CD4-positive, alpha-beta memory T cell (primary cell): Measurements from ENCODE around the gene CHSY1. TPM values are rescaled to one million over a fixed set of nuclear protein-coding genes. Genes with fewer than 3 reads are reported as not detected.

Experiments used
- CTCF ChIA-PET: fragments of 350-600 bp; sonication (Branson Sonifier 250); formaldehyde crosslinking; loops from one replicate; lab custom pipeline; 2021; ENCODE audit warnings: inconsistent platforms; ENCODE audit not compliant: partially characterized antibody; lab: Charles Lee
- POLR2A ChIA-PET: fragments of 350-600 bp; sonication (Branson Sonifier 250); formaldehyde crosslinking; loops from one replicate; lab custom pipeline; 2021; ENCODE audit not compliant: partially characterized antibody; lab: Charles Lee
- DNase-seq, 5 donors: peaks; one replicate each; pipeline versions ENCODE4 v3.0.0 to v3.0.0-alpha.2; 2020 to 2022; ENCODE audit warnings: mixed read lengths in 1 of 5
- H3K27ac ChIP-seq: one replicate; pipeline ENCODE4 v1.7.0; 2013; ENCODE audit warnings: low read depth, low read length
- H3K27me3 ChIP-seq: 2 replicates; pipeline ENCODE4 v1.7.0; 2013; ENCODE audit warnings: mild to moderate bottlenecking, low read length, moderate library complexity; ENCODE audit not compliant: insufficient read depth
- H3K36me3 ChIP-seq: 2 replicates; pipeline ENCODE4 v1.7.0; 2013; ENCODE audit warnings: mild to moderate bottlenecking, low read length, moderate library complexity; ENCODE audit not compliant: insufficient read depth
- H3K4me1 ChIP-seq: 2 replicates; pipeline ENCODE4 v1.7.0; 2013; ENCODE audit warnings: mild to moderate bottlenecking, low read length, moderate library complexity; ENCODE audit not compliant: insufficient read depth
- H3K4me3 ChIP-seq, 2 donors: one replicate each; pipeline ENCODE4 v1.7.0; 2013; ENCODE audit warnings: low read length in 2 of 2, mild to moderate bottlenecking in 1 of 2
- H3K9me3 ChIP-seq, 2 donors: one replicate each; pipeline ENCODE4 v1.7.0; 2013; ENCODE audit warnings: low read length in 2 of 2, control low read depth in 1 of 2; ENCODE audit not compliant: control insufficient read depth in 1 of 2
- H3K27ac Mint-ChIP-seq, 7 donors: one replicate each; pipeline ENCODE4 v1.8.0; 2020 to 2021; ENCODE audit warnings: mixed read lengths in 7 of 7, mild to moderate bottlenecking in 6 of 7, inconsistent platforms in 3 of 7, moderate library complexity in 3 of 7
- H3K27me3 Mint-ChIP-seq, 2 donors: one replicate each; pipeline ENCODE4 v1.8.0; 2020 to 2021; ENCODE audit warnings: mixed read lengths in 2 of 2
- H3K36me3 Mint-ChIP-seq, 2 donors: one replicate each; pipeline ENCODE4 v1.8.0; 2020 to 2021; ENCODE audit warnings: mixed read lengths in 2 of 2, inconsistent platforms in 1 of 2, mild to moderate bottlenecking in 1 of 2
- H3K4me1 Mint-ChIP-seq, 4 donors: one replicate each; pipeline ENCODE4 v1.8.0; 2020 to 2021; ENCODE audit warnings: mixed read lengths in 4 of 4, mild to moderate bottlenecking in 1 of 4
- H3K4me3 Mint-ChIP-seq, 8 donors: one replicate each; pipeline ENCODE4 v1.8.0; 2020 to 2021; ENCODE audit warnings: mixed read lengths in 8 of 8, mild to moderate bottlenecking in 7 of 8, moderate library complexity in 6 of 8, inconsistent platforms in 3 of 8
- H3K9me3 Mint-ChIP-seq, 8 donors: one replicate each; pipeline ENCODE4 v1.8.0; 2020 to 2021; ENCODE audit warnings: mixed read lengths in 8 of 8, mild to moderate bottlenecking in 5 of 8, inconsistent platforms in 3 of 8, moderate library complexity in 1 of 8
- intact Hi-C: fragments of 100-400 bp; cut with micrococcal nuclease; formaldehyde crosslinking; loops from one replicate; pipeline ENCODE4 v1.15.1; 2023
- polyA plus RNA-seq, 2 donors: library from polyadenylated mRNA; unstranded; fragments of 300-500 nt; fragmentation: Illumina TruSeq; gene quantifications; one replicate each; pipeline ENCODE4 v1.2.3, GENCODE V29; 2021
- total RNA-seq, 2 experiments: library from RNA; stranded (reverse); gene quantifications; one replicate each; pipeline ENCODE4 v1.2.3, GENCODE V29; 2021

The CHSY1 gene
- total and polyA plus RNA-seq, 4 experiments from 2014 or later, result 0.64 to 11.9 (median 6.9) TPM

- Mint-ChIP-seq H3K27ac (peak overlapping the region; percentile 49 to 97 (median 86)), H3K36me3 (peaks cover 0 to 2% of the 10 kb centered on the region in 2 donors), H3K4me1 (peaks cover 67 to 95% (median 76%) of the 10 kb centered on the region in 4 donors), H3K27me3 (no peaks in the 10 kb centered on the region), H3K4me3 (peak overlapping the region in 5 of 8 donors; percentile 40 to 89 (median 64)), H3K9me3 (no peaks in the 10 kb centered on the region)
- ChIA-PET POLR2A (interaction anchor here (0.8 to 2.8 kb wide), 2 partner anchors 50 to 118 kb away, joined by 5 to 15 read pairs; partner anchors contain the start of gene SNRPA1), CTCF (interaction anchor here (0.8 to 6.1 kb wide), 12 partner anchors 9 to 895 kb away, joined by 3 to 33 read pairs (median 5); no protein-coding TSS in a partner anchor)
- intact Hi-C loops, result loop anchor here (5.0 kb wide), 1 partner anchor 38 kb away; no protein-coding TSS in a partner anchor
- Histone ChIP-seq H3K27ac (no peak overlapping the region), H3K27me3 (no peaks in the 10 kb centered on the region), H3K4me3 (no peak overlapping the region), H3K4me1 (peaks cover 92% of the 10 kb centered on the region), H3K9me3 (no peaks in the 10 kb centered on the region), H3K36me3 (no peaks in the 10 kb centered on the region)
- no peak for DNase-seq
Measured at GRCh38 chr15:101244889-101245668, 6.8 kb downstream of the CHSY1 start.

DNA sequence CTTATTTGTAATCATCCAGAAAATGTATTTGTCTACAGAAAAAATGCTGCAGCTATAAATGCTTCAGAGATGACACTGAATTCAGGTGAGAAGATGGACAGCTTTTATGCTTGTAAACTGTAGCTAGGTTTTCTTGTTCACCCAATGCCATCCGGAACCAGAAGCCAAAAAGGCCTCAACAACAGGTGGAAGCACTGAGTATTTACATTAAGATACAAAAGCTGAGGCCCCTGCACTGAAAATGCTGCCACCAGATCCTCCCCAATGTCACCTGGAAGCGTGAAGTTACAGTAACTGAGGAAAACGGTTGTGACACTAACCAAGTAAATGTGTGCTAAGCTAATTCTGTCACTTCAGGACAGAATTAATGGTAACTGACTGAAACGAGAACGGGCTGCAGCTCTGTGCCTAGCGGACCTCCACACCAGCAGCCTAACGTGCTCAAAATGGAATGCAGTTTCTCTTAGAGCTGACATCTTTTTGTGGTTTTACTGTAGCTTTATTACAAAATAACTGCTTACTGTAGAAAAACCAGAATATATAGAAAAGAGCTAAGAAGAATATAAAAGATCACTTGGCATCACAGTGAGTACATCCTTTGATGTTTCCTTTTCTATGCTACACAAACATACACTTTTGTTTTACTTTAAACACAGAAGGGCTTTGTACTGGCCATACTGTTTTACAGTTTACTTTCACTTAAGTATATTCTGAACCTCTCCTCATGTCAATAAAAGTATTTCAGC is 7.6 kb downstream of the CHSY1 start:
- no peak overlapping the region for H3K27ac ChIP-seq
- H3K9me3 ChIP-seq, result no peaks in the 10 kb centered on the region
- no peaks in the 10 kb centered on the region for H3K9me3 Mint-ChIP-seq
- no peaks in the 10 kb centered on the region for H3K36me3 Mint-ChIP-seq
- H3K4me3 Mint-ChIP-seq, result peak overlapping the region in 6 of 8 donors; percentile 42 to 89 (median 68)
- H3K4me3 ChIP-seq, result no peak overlapping the region
- ChIA-PET CTCF (interaction anchor here (0.8 to 6.1 kb wide), 12 partner anchors 10 to 894 kb away, joined by 3 to 33 read pairs (median 5); no protein-coding TSS in a partner anchor), POLR2A (interaction anchor here (0.5 to 6.4 kb wide), 4 partner anchors 8 to 233 kb away, joined by 3 to 64 read pairs (median 9); partner anchors contain the start of genes CHSY1 and SNRPA1)
- no peaks in the 10 kb centered on the region for H3K27me3 Mint-ChIP-seq
- H3K27ac Mint-ChIP-seq, result peak overlapping the region; percentile 82 to 97 (median 89)
- no peaks in the 10 kb centered on the region for H3K27me3 ChIP-seq
- DNase-seq, result no peak
- H3K4me1 Mint-ChIP-seq, result peaks cover 70 to 95% (median 77%) of the 10 kb centered on the region in 4 donors
- no peaks in the 10 kb centered on the region for H3K36me3 ChIP-seq
- intact Hi-C loops, result loop anchor here (5.0 kb wide), 1 partner anchor 37 kb away; no protein-coding TSS in a partner anchor
- peaks cover 92% of the 10 kb centered on the region for H3K4me1 ChIP-seq

GRCh38 chr15:101243420-101243819 is 8.4 kb downstream of the CHSY1 start:
- Histone ChIP-seq H3K27ac (peak overlapping the region; percentile 14), H3K36me3 (no peaks in the 10 kb centered on the region), H3K27me3 (no peaks in the 10 kb centered on the region), H3K9me3 (no peaks in the 10 kb centered on the region), H3K4me1 (peaks cover 96% of the 10 kb centered on the region), H3K4me3 (no peak overlapping the region)
- H3K36me3 Mint-ChIP-seq, result no peaks in the 10 kb centered on the region
- peaks cover 69 to 99% (median 80%) of the 10 kb centered on the region in 4 donors for H3K4me1 Mint-ChIP-seq
- intact Hi-C loops, result loop anchor here (5.0 kb wide), 1 partner anchor 36 kb away; no protein-coding TSS in a partner anchor
- no peaks in the 10 kb centered on the region for H3K9me3 Mint-ChIP-seq
- DNase-seq, result no peak
- H3K27me3 Mint-ChIP-seq, result no peaks in the 10 kb centered on the region
- H3K4me3 Mint-ChIP-seq, result peak overlapping the region in 7 of 8 donors; percentile 62 to 89 (median 75)
- ChIA-PET CTCF (interaction anchor here (1.1 to 6.1 kb wide), 9 partner anchors 9 to 398 kb away, joined by 3 to 33 read pairs (median 8); partner anchors contain the start of gene CHSY1), POLR2A (interaction anchor here (1.1 to 6.4 kb wide), 4 partner anchors 9 to 235 kb away, joined by 3 to 64 read pairs (median 10); partner anchors contain the start of genes CHSY1 and SNRPA1)
- H3K27ac Mint-ChIP-seq, result peak overlapping the region; percentile 82 to 97 (median 89)

DNA sequence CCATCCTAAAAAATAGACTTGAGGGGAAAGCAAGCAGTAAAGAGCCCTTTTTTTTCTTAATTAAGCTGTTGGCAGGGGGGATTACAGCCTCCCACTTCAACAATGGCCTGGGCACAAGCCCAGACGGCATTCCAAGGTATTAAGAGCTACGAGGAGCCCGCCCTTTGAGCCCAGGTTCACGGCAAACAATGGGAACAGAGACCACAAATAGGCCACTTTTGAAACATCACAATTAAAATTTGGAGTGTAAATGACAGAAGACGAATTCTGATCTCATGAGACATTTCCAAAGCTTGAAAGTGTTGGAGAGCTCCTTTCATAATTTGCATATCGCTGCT is 8.9 kb downstream of the CHSY1 start:
- Histone ChIP-seq H3K36me3 (no peaks in the 10 kb centered on the region), H3K27ac (peak overlapping the region; percentile 14), H3K27me3 (no peaks in the 10 kb centered on the region), H3K4me1 (peaks cover 92% of the 10 kb centered on the region), H3K4me3 (peak overlapping the region in 1 of 2 donors; percentile 57), H3K9me3 (no peaks in the 10 kb centered on the region)
- intact Hi-C loops, result loop anchor here (1.0 to 5.0 kb wide), 2 partner anchors 7 to 36 kb away; no protein-coding TSS in a partner anchor
- peak overlapping the region; percentile 82 to 97 (median 89) for H3K27ac Mint-ChIP-seq
- no peaks in the 10 kb centered on the region for H3K9me3 Mint-ChIP-seq
- ChIA-PET POLR2A (interaction anchor here (1.1 to 6.4 kb wide), 4 partner anchors 9 to 235 kb away, joined by 3 to 64 read pairs (median 10); partner anchors contain the start of genes CHSY1 and SNRPA1), CTCF (interaction anchor here (1.1 to 6.1 kb wide), 7 partner anchors 9 to 399 kb away, joined by 5 to 33 read pairs (median 9); partner anchors contain the start of gene CHSY1)
- DNase-seq, result no peak
- peaks cover 69 to 96% (median 81%) of the 10 kb centered on the region in 4 donors for H3K4me1 Mint-ChIP-seq
- no peaks in the 10 kb centered on the region for H3K27me3 Mint-ChIP-seq
- H3K4me3 Mint-ChIP-seq, result peak overlapping the region; percentile 64 to 89 (median 80)
- no peaks in the 10 kb centered on the region for H3K36me3 Mint-ChIP-seq

GRCh38 chr15:101242160-101242998 is 9.5 kb downstream of the CHSY1 start:
- CTCF ChIA-PET, result interaction anchor here (1.1 to 6.1 kb wide), 7 partner anchors 10 to 399 kb away, joined by 5 to 33 read pairs (median 9); partner anchors contain the start of gene CHSY1
- intact Hi-C loops, result loop anchor here (1.0 to 5.0 kb wide), 2 partner anchors 8 to 35 kb away; no protein-coding TSS in a partner anchor

More at GRCh38 chr15:101242160-101242998, 9.5 kb downstream of the CHSY1 start:
- peak overlapping the region in 1 of 2 donors; percentile 57 for H3K4me3 ChIP-seq
- no peaks in the 10 kb centered on the region for H3K9me3 ChIP-seq
- POLR2A ChIA-PET, result interaction anchor here (1.1 to 6.4 kb wide), 5 partner anchors 10 to 234 kb away, joined by 3 to 64 read pairs (median 6); partner anchors contain the start of genes CHSY1 and SNRPA1
- H3K27ac ChIP-seq, result peak overlapping the region; percentile 49
- no peaks in the 10 kb centered on the region for H3K36me3 Mint-ChIP-seq
- DNase-seq, result peak; percentile 78 to 88 (median 80)
- H3K27me3 ChIP-seq, result no peaks in the 10 kb centered on the region
- peaks cover 87% of the 10 kb centered on the region for H3K4me1 ChIP-seq
- H3K27ac Mint-ChIP-seq, result peak overlapping the region; percentile 82 to 97 (median 89)
- H3K27me3 Mint-ChIP-seq, result no peaks in the 10 kb centered on the region
- H3K9me3 Mint-ChIP-seq, result no peaks in the 10 kb centered on the region
- H3K4me1 Mint-ChIP-seq, result peaks cover 67 to 96% (median 78%) of the 10 kb centered on the region in 4 donors
- peak overlapping the region; percentile 64 to 89 (median 80) for H3K4me3 Mint-ChIP-seq
- H3K36me3 ChIP-seq, result no peaks in the 10 kb centered on the region
